Measurements from ENCODE around the gene S100A13. TPM values are rescaled to one million over a fixed set of nuclear protein-coding genes. Genes with fewer than 3 reads are reported as not detected.
"Not testable (repeated sequence)": the region's sequence is repeated elsewhere in the genome, so short reads cannot be mapped to it uniquely, and the experiment has no call there.

Gene S100A13
- total RNA-seq, 1 experiment from 2014 or later: 238 TPM

- Histone ChIP-seq H3K4me1 (peaks cover 5% of the 10 kb centered on the region), H3K9me3 (no peaks in the 10 kb centered on the region), H3K4me3 (ENCODE audit: low read depth, low read length) (no peak overlapping the region), H3K36me3 (ENCODE audit: control insufficient read depth, insufficient read depth, low read length) (peaks cover 11% of the 10 kb centered on the region), H3K27me3 (replicated peaks; ENCODE audit: control insufficient read depth, insufficient read depth, low read length) (no peaks in the 10 kb centered on the region)
- peaks cover 32% of the 10 kb centered on the region for H3K4me1 Mint-ChIP-seq (ENCODE audit: low read depth, unreplicated experiment)
- H3K27ac Mint-ChIP-seq (ENCODE audit: unreplicated experiment): no peak overlapping the region
- H3K27me3 Mint-ChIP-seq (ENCODE audit: insufficient read depth, unreplicated experiment): no peaks in the 10 kb centered on the region
- intact Hi-C loops (cut with micrococcal nuclease; ENCODE audit: unreplicated experiment): no loop called here
- ChIA-PET POLR2A (interaction anchor here (1.1 kb wide), 1 partner anchor 14 kb away, joined by 4 read pairs; the partner anchor contains the start of gene S100A13), CTCF (no interaction called here)
- H3K36me3 Mint-ChIP-seq (ENCODE audit: insufficient read depth, unreplicated experiment): peaks cover 94% of the 10 kb centered on the region
- TF ChIP-seq CTCF (IDR thresholded peaks at IDR 0.05; ENCODE audit: insufficient read depth in 1 of 2, low read depth in 1 of 2, low read length in 1 of 2, severe bottlenecking in 1 of 2, unreplicated experiment in 1 of 2): no peak
- DNase-seq: no peak
- no TSS peak for BruUV-seq (replicated peaks)
- H3K9me3 Mint-ChIP-seq (ENCODE audit: unreplicated experiment): no peaks in the 10 kb centered on the region
- H3K4me3 Mint-ChIP-seq (ENCODE audit: unreplicated experiment): no peak overlapping the region
Observed at GRCh38 chr1:153640861-153641260, 13.6 kb upstream of the S100A13 start.

- POLR2A ChIA-PET: interaction anchor here (1.1 kb wide), 1 partner anchor 13 kb away, joined by 4 read pairs; the partner anchor contains the start of gene S100A13
- intact Hi-C loops (cut with micrococcal nuclease; ENCODE audit: unreplicated experiment); CTCF ChIA-PET; H3K4me3 ChIP-seq (ENCODE audit: low read depth, low read length); H3K4me1 ChIP-seq; H3K9me3 ChIP-seq; DNase-seq; H3K27me3 ChIP-seq (replicated peaks; ENCODE audit: control insufficient read depth, insufficient read depth, low read length); H3K4me3 Mint-ChIP-seq (ENCODE audit: unreplicated experiment); H3K9me3 Mint-ChIP-seq (ENCODE audit: unreplicated experiment); H3K27ac Mint-ChIP-seq (ENCODE audit: unreplicated experiment); BruUV-seq (replicated peaks); H3K27me3 Mint-ChIP-seq (ENCODE audit: insufficient read depth, unreplicated experiment); H3K36me3 ChIP-seq (ENCODE audit: control insufficient read depth, insufficient read depth, low read length): not testable (repeated sequence)
- Mint-ChIP-seq H3K36me3 (ENCODE audit: insufficient read depth, unreplicated experiment) (peaks cover 94% of the 10 kb centered on the region), H3K4me1 (ENCODE audit: low read depth, unreplicated experiment) (peaks cover 32% of the 10 kb centered on the region)
Observed at GRCh38 chr1:153640213-153640612, 12.9 kb upstream of the S100A13 start.

GRCh38 chr1:153639280-153639679, 12.0 kb upstream of the S100A13 start:
- no peak overlapping the region for H3K4me3 Mint-ChIP-seq (ENCODE audit: unreplicated experiment)
- no peaks in the 10 kb centered on the region for H3K27me3 Mint-ChIP-seq (ENCODE audit: insufficient read depth, unreplicated experiment)
- ChIA-PET CTCF (no interaction called here), POLR2A (interaction anchor here (0.6 kb wide), 1 partner anchor 295 kb away, joined by 3 read pairs; no protein-coding TSS in a partner anchor)
- no peak overlapping the region for H3K27ac Mint-ChIP-seq (ENCODE audit: unreplicated experiment)
- no peak for TF ChIP-seq CTCF (IDR thresholded peaks at IDR 0.05; ENCODE audit: insufficient read depth in 1 of 2, low read depth in 1 of 2, low read length in 1 of 2, severe bottlenecking in 1 of 2, unreplicated experiment in 1 of 2)
- H3K36me3 Mint-ChIP-seq (ENCODE audit: insufficient read depth, unreplicated experiment): peaks cover 94% of the 10 kb centered on the region
- peaks cover 29% of the 10 kb centered on the region for H3K4me1 Mint-ChIP-seq (ENCODE audit: low read depth, unreplicated experiment)
- H3K36me3 ChIP-seq (ENCODE audit: control insufficient read depth, insufficient read depth, low read length): peaks cover 7% of the 10 kb centered on the region
- no TSS peak for BruUV-seq (replicated peaks)
- no peaks in the 10 kb centered on the region for H3K9me3 Mint-ChIP-seq (ENCODE audit: unreplicated experiment)
- no peaks in the 10 kb centered on the region for H3K27me3 ChIP-seq (replicated peaks; ENCODE audit: control insufficient read depth, insufficient read depth, low read length)
- H3K4me3 ChIP-seq (ENCODE audit: low read depth, low read length): no peak overlapping the region
- intact Hi-C loops (cut with micrococcal nuclease; ENCODE audit: unreplicated experiment): no loop called here
- peaks cover 4% of the 10 kb centered on the region for H3K4me1 ChIP-seq
- no peak for DNase-seq
- H3K9me3 ChIP-seq: no peaks in the 10 kb centered on the region

GRCh38 chr1:153638261-153638660, 11.0 kb upstream of the S100A13 start:
- TF ChIP-seq CTCF (IDR thresholded peaks at IDR 0.05; ENCODE audit: insufficient read depth in 1 of 2, low read depth in 1 of 2, low read length in 1 of 2, severe bottlenecking in 1 of 2, unreplicated experiment in 1 of 2): no peak
- ChIA-PET POLR2A (no interaction called here), CTCF (interaction anchor here (0.6 kb wide), 1 partner anchor 25 kb away, joined by 3 read pairs; the partner anchor contains the start of gene S100A16)
- no peak overlapping the region for H3K4me3 Mint-ChIP-seq (ENCODE audit: unreplicated experiment)
- no peaks in the 10 kb centered on the region for H3K9me3 Mint-ChIP-seq (ENCODE audit: unreplicated experiment)
- peaks cover 3% of the 10 kb centered on the region for H3K4me1 ChIP-seq
- peaks cover 19% of the 10 kb centered on the region for H3K4me1 Mint-ChIP-seq (ENCODE audit: low read depth, unreplicated experiment)
- H3K36me3 ChIP-seq (ENCODE audit: control insufficient read depth, insufficient read depth, low read length): peaks cover 7% of the 10 kb centered on the region
- H3K9me3 ChIP-seq: no peaks in the 10 kb centered on the region
- intact Hi-C loops (cut with micrococcal nuclease; ENCODE audit: unreplicated experiment): no loop called here
- no peaks in the 10 kb centered on the region for H3K27me3 ChIP-seq (replicated peaks; ENCODE audit: control insufficient read depth, insufficient read depth, low read length)
- BruUV-seq (replicated peaks): no TSS peak
- no peak overlapping the region for H3K27ac Mint-ChIP-seq (ENCODE audit: unreplicated experiment)
- no peak for DNase-seq
- H3K4me3 ChIP-seq (ENCODE audit: low read depth, low read length): no peak overlapping the region
- H3K36me3 Mint-ChIP-seq (ENCODE audit: insufficient read depth, unreplicated experiment): peaks cover 94% of the 10 kb centered on the region
- no peaks in the 10 kb centered on the region for H3K27me3 Mint-ChIP-seq (ENCODE audit: insufficient read depth, unreplicated experiment)

Data from Caco-2 (cell line).